Body of pancreas (tissue), 4 donors: ENCODE results near the gene PLEKHA7.

Experiments
- CTCF ChIP-seq, 7 experiments: fragments of 450-650 bp in 4 of 7; fragments of 200-600 bp in 3 of 7; sonication (generic) in 3 of 7; IDR thresholded peaks; one replicate each; pipeline ENCODE4 v1.5.1; 2016 to 2019; ENCODE audit warnings: antibody characterized with exemption in 7 of 7
- POLR2A ChIP-seq, 3 donors: fragments of 450-650 bp; IDR thresholded peaks; one replicate each; pipeline ENCODE4 v1.6.1; 2016; ENCODE audit warnings: antibody characterized with exemption in 3 of 3, mild to moderate bottlenecking in 2 of 3

GRCh38 chr11:16787035-16787742 is 227.0 kb downstream of the PLEKHA7 start:
- no peak for TF ChIP-seq CTCF (IDR thresholded peaks at IDR 0.05)
- TF ChIP-seq POLR2A (IDR thresholded peaks at IDR 0.05) = no peak
